H1 (cell line): Measurements from ENCODE around the gene LDLRAD4. TPM values are rescaled to one million over a fixed set of nuclear protein-coding genes. Genes with fewer than 3 reads are reported as not detected.

ENCODE experiments used
- polyA plus RNA-seq, 7 experiments: library from polyadenylated mRNA; depleted of rRNA in 3 of 7; stranded (reverse) in 5 of 7; unstranded in 2 of 7; fragments of >200 nt in 5 of 7; fragments of 200-250 nt in 2 of 7; gene quantifications; 1 replicate in 5 of 7; 2 replicates in 1 of 7; 4 replicates in 1 of 7; pipeline versions ENCODE4 v1.2.1 to v1.2.3, GENCODE V29; 2011 to 2013; ENCODE audit warnings: missing spikeins in 2 of 7, mixed read lengths in 2 of 7
- total RNA-seq: library from RNA; stranded (reverse); fragmentation: NEBNext Ultra II Directional; extraction: Animal tissue kit (Norgen Biotek cat#: 25700); gene quantifications from 2 replicates; pipeline ENCODE4 v1.2.1, GENCODE V29; 2021
- TF ChIP-seq, protein P1 (sequence below): fragments of 300-600 bp; sonication (generic); IDR thresholded peaks from 2 replicates; pipeline ENCODE4 v1.7.1; 2012; ENCODE audit warnings: low read length, moderate library complexity, mild to moderate bottlenecking, inconsistent platforms; ENCODE audit not compliant: insufficient replicate concordance

LDLRAD4 gene
- total and polyA plus RNA-seq, 2 of the 8 experiments (the other 6 are each of a cell fraction or from before 2014, with no cell fraction given): 0.77 to 1.4 TPM

GRCh38 chr18:13244135-13244534 lies 25.6 kb downstream of the LDLRAD4 start (continued):
- TF ChIP-seq, protein P1, sequence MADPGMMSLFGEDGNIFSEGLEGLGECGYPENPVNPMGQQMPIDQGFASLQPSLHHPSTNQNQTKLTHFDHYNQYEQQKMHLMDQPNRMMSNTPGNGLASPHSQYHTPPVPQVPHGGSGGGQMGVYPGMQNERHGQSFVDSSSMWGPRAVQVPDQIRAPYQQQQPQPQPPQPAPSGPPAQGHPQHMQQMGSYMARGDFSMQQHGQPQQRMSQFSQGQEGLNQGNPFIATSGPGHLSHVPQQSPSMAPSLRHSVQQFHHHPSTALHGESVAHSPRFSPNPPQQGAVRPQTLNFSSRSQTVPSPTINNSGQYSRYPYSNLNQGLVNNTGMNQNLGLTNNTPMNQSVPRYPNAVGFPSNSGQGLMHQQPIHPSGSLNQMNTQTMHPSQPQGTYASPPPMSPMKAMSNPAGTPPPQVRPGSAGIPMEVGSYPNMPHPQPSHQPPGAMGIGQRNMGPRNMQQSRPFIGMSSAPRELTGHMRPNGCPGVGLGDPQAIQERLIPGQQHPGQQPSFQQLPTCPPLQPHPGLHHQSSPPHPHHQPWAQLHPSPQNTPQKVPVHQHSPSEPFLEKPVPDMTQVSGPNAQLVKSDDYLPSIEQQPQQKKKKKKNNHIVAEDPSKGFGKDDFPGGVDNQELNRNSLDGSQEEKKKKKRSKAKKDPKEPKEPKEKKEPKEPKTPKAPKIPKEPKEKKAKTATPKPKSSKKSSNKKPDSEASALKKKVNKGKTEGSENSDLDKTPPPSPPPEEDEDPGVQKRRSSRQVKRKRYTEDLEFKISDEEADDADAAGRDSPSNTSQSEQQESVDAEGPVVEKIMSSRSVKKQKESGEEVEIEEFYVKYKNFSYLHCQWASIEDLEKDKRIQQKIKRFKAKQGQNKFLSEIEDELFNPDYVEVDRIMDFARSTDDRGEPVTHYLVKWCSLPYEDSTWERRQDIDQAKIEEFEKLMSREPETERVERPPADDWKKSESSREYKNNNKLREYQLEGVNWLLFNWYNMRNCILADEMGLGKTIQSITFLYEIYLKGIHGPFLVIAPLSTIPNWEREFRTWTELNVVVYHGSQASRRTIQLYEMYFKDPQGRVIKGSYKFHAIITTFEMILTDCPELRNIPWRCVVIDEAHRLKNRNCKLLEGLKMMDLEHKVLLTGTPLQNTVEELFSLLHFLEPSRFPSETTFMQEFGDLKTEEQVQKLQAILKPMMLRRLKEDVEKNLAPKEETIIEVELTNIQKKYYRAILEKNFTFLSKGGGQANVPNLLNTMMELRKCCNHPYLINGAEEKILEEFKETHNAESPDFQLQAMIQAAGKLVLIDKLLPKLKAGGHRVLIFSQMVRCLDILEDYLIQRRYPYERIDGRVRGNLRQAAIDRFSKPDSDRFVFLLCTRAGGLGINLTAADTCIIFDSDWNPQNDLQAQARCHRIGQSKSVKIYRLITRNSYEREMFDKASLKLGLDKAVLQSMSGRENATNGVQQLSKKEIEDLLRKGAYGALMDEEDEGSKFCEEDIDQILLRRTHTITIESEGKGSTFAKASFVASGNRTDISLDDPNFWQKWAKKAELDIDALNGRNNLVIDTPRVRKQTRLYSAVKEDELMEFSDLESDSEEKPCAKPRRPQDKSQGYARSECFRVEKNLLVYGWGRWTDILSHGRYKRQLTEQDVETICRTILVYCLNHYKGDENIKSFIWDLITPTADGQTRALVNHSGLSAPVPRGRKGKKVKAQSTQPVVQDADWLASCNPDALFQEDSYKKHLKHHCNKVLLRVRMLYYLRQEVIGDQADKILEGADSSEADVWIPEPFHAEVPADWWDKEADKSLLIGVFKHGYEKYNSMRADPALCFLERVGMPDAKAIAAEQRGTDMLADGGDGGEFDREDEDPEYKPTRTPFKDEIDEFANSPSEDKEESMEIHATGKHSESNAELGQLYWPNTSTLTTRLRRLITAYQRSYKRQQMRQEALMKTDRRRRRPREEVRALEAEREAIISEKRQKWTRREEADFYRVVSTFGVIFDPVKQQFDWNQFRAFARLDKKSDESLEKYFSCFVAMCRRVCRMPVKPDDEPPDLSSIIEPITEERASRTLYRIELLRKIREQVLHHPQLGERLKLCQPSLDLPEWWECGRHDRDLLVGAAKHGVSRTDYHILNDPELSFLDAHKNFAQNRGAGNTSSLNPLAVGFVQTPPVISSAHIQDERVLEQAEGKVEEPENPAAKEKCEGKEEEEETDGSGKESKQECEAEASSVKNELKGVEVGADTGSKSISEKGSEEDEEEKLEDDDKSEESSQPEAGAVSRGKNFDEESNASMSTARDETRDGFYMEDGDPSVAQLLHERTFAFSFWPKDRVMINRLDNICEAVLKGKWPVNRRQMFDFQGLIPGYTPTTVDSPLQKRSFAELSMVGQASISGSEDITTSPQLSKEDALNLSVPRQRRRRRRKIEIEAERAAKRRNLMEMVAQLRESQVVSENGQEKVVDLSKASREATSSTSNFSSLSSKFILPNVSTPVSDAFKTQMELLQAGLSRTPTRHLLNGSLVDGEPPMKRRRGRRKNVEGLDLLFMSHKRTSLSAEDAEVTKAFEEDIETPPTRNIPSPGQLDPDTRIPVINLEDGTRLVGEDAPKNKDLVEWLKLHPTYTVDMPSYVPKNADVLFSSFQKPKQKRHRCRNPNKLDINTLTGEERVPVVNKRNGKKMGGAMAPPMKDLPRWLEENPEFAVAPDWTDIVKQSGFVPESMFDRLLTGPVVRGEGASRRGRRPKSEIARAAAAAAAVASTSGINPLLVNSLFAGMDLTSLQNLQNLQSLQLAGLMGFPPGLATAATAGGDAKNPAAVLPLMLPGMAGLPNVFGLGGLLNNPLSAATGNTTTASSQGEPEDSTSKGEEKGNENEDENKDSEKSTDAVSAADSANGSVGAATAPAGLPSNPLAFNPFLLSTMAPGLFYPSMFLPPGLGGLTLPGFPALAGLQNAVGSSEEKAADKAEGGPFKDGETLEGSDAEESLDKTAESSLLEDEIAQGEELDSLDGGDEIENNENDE: no peak
